Esophagus muscularis mucosa (tissue), 4 donors: Measurements from ENCODE around the gene FMN2. TPM values are rescaled to one million over a fixed set of nuclear protein-coding genes. Genes with fewer than 3 reads are reported as not detected.

Experiments used
- DNase-seq: peaks from one replicate; pipeline ENCODE4 v3.0.0-alpha.2; 2017; ENCODE audit errors: extremely low spot score
- H3K27ac ChIP-seq, 4 donors: fragments of 200-600 bp; sonication (generic); replicated peaks in 1 of 4; 1 replicate in 3 of 4; 2 replicates in 1 of 4; pipeline ENCODE4 v1.5.1; 2016 to 2019; ENCODE audit warnings: mild to moderate bottlenecking in 1 of 4
- H3K27me3 ChIP-seq, 4 donors: fragments of 200-600 bp; sonication (generic); one replicate each; pipeline versions ENCODE4 v1.5.1 to v1.6.0; 2016 to 2019
- H3K36me3 ChIP-seq, 4 donors: fragments of 200-600 bp; sonication (generic); one replicate each; pipeline ENCODE4 v1.5.1; 2016 to 2019
- H3K4me1 ChIP-seq, 4 donors: fragments of 200-600 bp; sonication (generic); one replicate each; pipeline ENCODE4 v1.5.1; 2016 to 2019
- H3K4me3 ChIP-seq, 4 donors: fragments of 200-600 bp; sonication (generic); 1 replicate in 2 of 4; 2 replicates in 2 of 4; pipeline ENCODE4 v1.5.1; 2016 to 2019; ENCODE audit warnings: mild to moderate bottlenecking in 4 of 4, moderate library complexity in 1 of 4
- H3K9me3 ChIP-seq, 4 donors: fragments of 200-600 bp; sonication (generic); 1 replicate in 3 of 4; 2 replicates in 1 of 4; pipeline ENCODE4 v1.5.1; 2016 to 2019
- CTCF ChIP-seq, 3 experiments: fragments of 200-600 bp in 2 of 3; fragments of 450-650 bp in 1 of 3; sonication (generic) in 2 of 3; IDR thresholded peaks; one replicate each; pipeline ENCODE4 v1.5.1; 2017 to 2019; ENCODE audit warnings: antibody characterized with exemption in 3 of 3, mild to moderate bottlenecking in 2 of 3, moderate library complexity in 1 of 3
- EP300 ChIP-seq: sonication (generic); formaldehyde crosslinking; IDR thresholded peaks from one replicate; pipeline ENCODE4 v1.6.1; 2017; ENCODE audit warnings: antibody characterized with exemption
- POLR2A ChIP-seq: fragments of 450-650 bp; IDR thresholded peaks from one replicate; pipeline ENCODE4 v1.6.1; 2017; ENCODE audit warnings: antibody characterized with exemption, moderate library complexity, mild to moderate bottlenecking, low read depth
- POLR2AphosphoS5 ChIP-seq, 2 donors: sonication (generic); formaldehyde crosslinking; IDR thresholded peaks; one replicate each; pipeline ENCODE4 v1.6.1; 2017; ENCODE audit warnings: antibody characterized with exemption in 2 of 2
- WGBS: methylation state at CpG from one replicate; pipeline ENCODE4 v1.1.5; 2018; 5-methylcytosine and 5-hydroxymethylcytosine counted together
- intact Hi-C: fragments of 100-400 bp; cut with DNase I; formaldehyde crosslinking; loops from one replicate; pipeline ENCODE4 v1.15.1; 2023
- total RNA-seq, 4 donors: library from RNA; depleted of rRNA; stranded (reverse); fragments of >200 nt; gene quantifications; one replicate each; pipeline versions ENCODE4 v1.1.0 to v1.2.1, GENCODE V29; 2016

FMN2 gene
- total RNA-seq, 4 donors from 2014 or later = 0.32 to 2.5 (median 1.4) TPM

DNA sequence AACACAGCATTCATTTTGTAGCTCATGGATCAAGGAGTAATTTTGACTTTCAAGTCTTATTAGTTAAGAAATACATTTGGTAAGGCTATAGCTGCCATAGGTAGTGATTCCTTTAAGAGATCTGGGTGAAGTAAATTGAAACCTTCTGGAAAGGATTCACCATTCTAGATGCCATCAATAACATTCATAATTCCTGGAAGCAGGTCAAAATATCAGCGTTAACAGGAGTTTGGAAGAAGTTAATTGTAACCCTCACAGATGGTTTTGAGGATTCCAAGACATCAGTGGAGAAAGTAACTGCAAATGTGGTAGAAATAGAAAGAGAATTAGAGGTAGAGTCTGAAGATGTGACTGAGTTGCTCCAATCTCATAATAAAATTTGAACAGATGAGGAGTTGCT lies 303.7 kb downstream of the FMN2 start:
- intact Hi-C loops = no loop called here

DNA sequence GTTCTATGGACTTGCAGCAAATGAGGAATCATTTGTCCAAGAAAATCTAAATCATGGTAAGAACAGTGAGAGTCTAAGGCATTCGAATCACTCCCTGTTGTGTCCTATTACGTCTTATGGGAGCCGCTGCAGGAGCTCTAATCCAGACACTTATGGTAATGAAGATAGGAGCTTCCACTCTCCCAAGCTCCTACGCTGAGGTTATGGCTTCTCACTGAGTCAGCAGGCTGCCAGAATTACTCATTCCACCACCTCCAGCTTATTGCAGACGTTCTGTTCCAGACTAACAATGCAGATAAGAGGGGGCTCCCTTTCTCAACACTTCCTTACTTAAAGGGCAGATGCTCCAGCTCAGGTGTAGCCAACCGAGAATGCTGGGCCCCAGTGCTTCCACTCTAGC lies 307.7 kb downstream of the FMN2 start:
- DNase-seq = no peak
- H3K27me3 ChIP-seq = no peaks in the 10 kb centered on the region
- intact Hi-C loops = no loop called here
- H3K4me3 ChIP-seq = no peak overlapping the region
- no peaks in the 10 kb centered on the region for H3K36me3 ChIP-seq
- WGBS = 60% methylated on average over 6 of the region's 6 CpGs
- TF ChIP-seq POLR2AphosphoS5 (IDR thresholded peaks at IDR 0.05) (no peak), EP300 (no peak), POLR2A (no peak), CTCF (IDR thresholded peaks at IDR 0.05) (no peak)
- H3K4me1 ChIP-seq = peaks cover 0 to 18% (median 13%) of the 10 kb centered on the region in 4 donors
- no peaks in the 10 kb centered on the region for H3K9me3 ChIP-seq
- H3K27ac ChIP-seq = no peak overlapping the region

More for the DNA sequence above, 303.7 kb downstream of the FMN2 start:
- Histone ChIP-seq H3K4me3 (no peak overlapping the region), H3K27ac (no peak overlapping the region), H3K36me3 (no peaks in the 10 kb centered on the region), H3K9me3 (no peaks in the 10 kb centered on the region), H3K27me3 (no peaks in the 10 kb centered on the region), H3K4me1 (no peaks in the 10 kb centered on the region)
- no peak for TF ChIP-seq EP300
- WGBS = 63% methylated on average over 1 of the region's 1 CpG
- no peak for DNase-seq

GRCh38 chr1:240401731-240402130 lies 310.0 kb downstream of the FMN2 start:
- Histone ChIP-seq H3K4me3 (no peak overlapping the region), H3K4me1 (peaks cover 0 to 28% (median 20%) of the 10 kb centered on the region in 4 donors), H3K36me3 (no peaks in the 10 kb centered on the region), H3K27me3 (no peaks in the 10 kb centered on the region), H3K27ac (no peak overlapping the region), H3K9me3 (no peaks in the 10 kb centered on the region)
- WGBS = 55% methylated on average over 4 of the region's 4 CpGs
- DNase-seq = no peak
- TF ChIP-seq POLR2AphosphoS5 (IDR thresholded peaks at IDR 0.05) (no peak), EP300 (no peak), CTCF (IDR thresholded peaks at IDR 0.05) (no peak), POLR2A (no peak)
- intact Hi-C loops = no loop called here

GRCh38 chr1:240402326-240402725 lies 310.6 kb downstream of the FMN2 start:
- no peak overlapping the region for H3K4me3 ChIP-seq
- DNase-seq = no peak
- WGBS = 58% methylated on average over 4 of the region's 4 CpGs
- H3K36me3 ChIP-seq = no peaks in the 10 kb centered on the region
- TF ChIP-seq CTCF (IDR thresholded peaks at IDR 0.05) (no peak), EP300 (no peak), POLR2AphosphoS5 (IDR thresholded peaks at IDR 0.05) (no peak), POLR2A (no peak)
- no peaks in the 10 kb centered on the region for H3K27me3 ChIP-seq
- intact Hi-C loops = no loop called here
- H3K4me1 ChIP-seq = peaks cover 0 to 28% (median 20%) of the 10 kb centered on the region in 4 donors
- H3K9me3 ChIP-seq = no peaks in the 10 kb centered on the region
- no peak overlapping the region for H3K27ac ChIP-seq

GRCh38 chr1:240404286-240404685 lies 312.6 kb downstream of the FMN2 start:
- Histone ChIP-seq H3K27me3 (no peaks in the 10 kb centered on the region), H3K4me3 (peak overlapping the region in 1 of 4 donors; percentile 20), H3K4me1 (peaks cover 0 to 28% (median 20%) of the 10 kb centered on the region in 4 donors), H3K9me3 (no peaks in the 10 kb centered on the region), H3K36me3 (no peaks in the 10 kb centered on the region), H3K27ac (peak overlapping the region in 3 of 4 donors; percentile 25 to 62 (median 29))
- intact Hi-C loops = no loop called here
- TF ChIP-seq POLR2A = no peak
- no peak for TF ChIP-seq POLR2AphosphoS5 (IDR thresholded peaks at IDR 0.05)
- no peak for TF ChIP-seq CTCF (IDR thresholded peaks at IDR 0.05)
- TF ChIP-seq EP300 = no peak
- 20% methylated on average over 4 of the region's 4 CpGs for WGBS
- DNase-seq = no peak
